Fibroblast of skin of right quadriceps (primary cell): ENCODE measurements around the gene FZR1.
"Not testable (repeated sequence)": the region's sequence is repeated elsewhere in the genome, so short reads cannot be mapped to it uniquely, and the experiment has no call there.

Experiments used
- DNase-seq: peaks from one replicate; pipeline ENCODE4 v3.0.0-alpha.2; 2013

The FZR1 gene

DNA sequence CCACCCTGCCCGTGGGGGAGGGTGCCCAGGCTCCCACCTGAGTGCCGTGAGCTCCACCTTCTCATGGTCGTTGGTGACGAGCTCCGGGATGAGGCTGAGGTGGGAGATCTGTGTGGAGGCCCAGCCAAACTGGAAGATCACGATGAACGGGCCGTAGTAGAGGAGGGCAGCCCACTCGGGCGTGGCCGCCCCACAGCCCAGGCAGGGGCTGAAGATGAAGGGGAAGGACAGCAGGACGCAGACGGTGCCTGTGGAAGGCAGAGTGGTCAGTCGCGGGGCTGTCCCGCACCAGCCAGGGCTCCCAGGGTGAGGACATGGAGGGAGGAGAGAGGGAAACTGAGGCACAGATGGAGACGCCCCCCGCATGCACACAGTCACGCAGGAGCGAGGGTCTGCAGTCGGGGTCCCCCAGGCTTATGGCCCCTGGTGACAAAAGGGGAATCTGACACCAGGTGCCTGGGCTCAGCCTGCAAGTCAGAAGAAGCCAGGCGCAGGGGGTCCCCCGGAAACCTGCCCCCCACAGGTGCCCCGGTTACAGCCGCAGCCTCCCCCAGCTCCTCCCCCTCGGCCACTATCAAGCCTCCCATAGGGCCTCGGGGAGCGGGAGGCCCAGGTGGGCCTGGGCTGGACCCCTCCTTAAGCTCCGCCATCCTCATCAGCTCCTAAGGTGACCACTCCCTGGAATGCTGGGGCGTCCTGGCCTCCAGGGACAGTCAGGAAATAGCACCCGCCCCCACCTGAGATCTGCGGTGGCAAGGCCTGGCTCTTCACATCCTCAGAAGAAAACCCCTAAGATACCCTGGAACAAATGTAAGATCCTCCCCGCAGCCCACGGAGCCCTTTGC is 45.1 kb downstream of the FZR1 start:
- DNase-seq, result no peak

DNA sequence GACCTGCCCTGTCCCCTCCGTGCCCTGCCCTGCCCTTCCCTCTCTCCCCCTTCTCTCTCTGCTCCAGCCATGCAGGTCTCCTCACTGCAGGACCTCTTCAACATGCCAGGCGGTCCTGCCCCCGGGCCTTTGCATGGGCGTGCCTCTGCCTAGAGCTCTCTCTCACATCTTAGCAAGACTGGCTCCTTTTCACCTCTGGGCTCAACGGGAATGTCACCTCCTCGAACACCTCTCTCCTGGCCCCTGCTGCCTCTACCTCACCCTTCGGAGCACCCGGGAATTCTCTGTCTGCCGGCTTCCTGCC is 45.6 kb downstream of the FZR1 start:
- DNase-seq, result no peak

GRCh38 chr19:3554254-3555083 is 48.4 kb downstream of the FZR1 start:
- DNase-seq, result no peak

DNA sequence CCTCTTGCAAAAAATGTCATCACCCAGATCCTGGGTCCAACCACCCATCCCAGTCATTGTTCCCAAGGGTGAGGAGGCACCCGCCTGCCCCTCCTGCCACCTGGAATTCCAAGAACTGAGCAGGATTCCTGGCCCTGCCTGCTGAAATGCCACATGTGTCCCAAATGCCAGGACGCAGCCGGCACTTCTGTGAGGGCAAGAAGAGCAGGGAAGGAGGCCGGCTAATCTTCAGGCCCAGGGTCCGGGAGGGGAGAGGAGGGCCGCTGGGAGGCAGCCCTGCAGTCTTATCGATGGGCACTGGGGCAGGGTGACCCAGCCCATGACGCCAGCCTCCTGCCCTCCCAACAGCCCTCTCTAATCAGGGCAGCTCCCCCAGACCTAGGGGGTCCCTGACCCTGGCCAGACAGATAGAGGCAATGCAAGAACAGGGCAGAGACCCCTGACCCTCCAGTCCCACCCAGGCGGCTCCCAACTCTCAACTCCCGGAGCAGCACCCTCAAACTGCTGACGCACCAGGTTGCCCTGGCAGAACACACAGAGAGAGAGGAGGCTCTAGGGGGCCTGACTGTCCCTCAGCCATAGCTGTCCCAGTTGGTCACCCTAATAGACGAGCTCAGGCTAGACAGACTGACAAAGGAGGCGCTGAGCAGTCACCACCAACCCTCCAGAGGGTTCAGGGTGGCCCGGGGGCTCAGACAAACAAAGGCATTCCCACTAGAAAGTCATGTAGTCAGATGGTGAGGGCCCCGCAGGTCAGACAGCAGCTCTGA is 49.7 kb downstream of the FZR1 start:
- DNase-seq, result no peak

DNA sequence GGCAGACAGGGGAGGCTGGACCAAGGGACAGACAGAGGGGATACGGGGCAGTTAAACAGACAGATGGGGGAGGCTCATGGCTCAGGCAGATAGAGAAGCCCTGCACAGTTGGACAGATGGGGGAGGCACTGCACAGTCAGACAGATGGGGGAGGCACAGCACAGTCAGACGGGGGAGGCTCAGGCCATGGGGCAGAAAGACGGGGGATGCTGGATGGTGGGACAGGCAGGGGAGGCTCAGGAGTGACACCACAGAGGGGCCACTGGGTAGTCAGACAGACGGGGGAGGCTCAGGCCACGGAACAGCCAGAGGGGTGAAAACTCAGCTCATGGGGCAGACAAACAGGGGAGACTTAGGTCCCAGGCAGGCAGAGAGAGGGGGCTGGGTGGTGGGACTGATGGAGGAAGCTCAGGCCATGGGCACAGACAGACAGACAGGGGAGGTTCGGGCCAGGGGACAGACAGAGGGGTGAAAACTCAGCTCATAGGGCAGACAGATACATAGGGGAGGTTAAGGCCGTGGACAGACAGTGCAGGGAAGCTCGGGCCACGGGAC is 50.4 kb downstream of the FZR1 start:
- no peak for DNase-seq

DNA sequence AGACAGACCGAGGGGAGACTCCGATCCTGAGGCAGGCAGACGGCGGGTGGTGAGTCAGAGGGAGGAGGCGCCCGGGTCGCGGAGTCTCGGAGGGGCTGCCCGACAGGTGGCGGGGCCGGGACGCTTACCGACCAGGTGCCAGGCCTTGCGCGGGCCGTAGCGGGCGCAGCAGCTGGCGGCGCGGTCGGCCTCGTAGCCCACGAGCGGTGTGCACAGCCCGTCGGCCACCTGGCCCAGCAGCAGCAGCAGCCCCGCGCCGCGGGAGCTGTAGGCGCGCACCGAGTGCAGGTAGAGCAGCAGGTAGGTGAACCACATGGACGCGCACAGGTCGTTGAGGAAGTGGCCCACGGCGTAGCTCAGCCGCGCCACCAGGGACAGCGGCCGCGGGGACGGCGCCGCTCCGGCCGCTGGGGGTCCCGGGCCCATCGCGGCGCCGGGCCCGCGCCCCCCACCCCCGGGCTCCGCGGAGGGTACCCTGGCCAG is 50.9 kb downstream of the FZR1 start:
- no peak for DNase-seq

DNA sequence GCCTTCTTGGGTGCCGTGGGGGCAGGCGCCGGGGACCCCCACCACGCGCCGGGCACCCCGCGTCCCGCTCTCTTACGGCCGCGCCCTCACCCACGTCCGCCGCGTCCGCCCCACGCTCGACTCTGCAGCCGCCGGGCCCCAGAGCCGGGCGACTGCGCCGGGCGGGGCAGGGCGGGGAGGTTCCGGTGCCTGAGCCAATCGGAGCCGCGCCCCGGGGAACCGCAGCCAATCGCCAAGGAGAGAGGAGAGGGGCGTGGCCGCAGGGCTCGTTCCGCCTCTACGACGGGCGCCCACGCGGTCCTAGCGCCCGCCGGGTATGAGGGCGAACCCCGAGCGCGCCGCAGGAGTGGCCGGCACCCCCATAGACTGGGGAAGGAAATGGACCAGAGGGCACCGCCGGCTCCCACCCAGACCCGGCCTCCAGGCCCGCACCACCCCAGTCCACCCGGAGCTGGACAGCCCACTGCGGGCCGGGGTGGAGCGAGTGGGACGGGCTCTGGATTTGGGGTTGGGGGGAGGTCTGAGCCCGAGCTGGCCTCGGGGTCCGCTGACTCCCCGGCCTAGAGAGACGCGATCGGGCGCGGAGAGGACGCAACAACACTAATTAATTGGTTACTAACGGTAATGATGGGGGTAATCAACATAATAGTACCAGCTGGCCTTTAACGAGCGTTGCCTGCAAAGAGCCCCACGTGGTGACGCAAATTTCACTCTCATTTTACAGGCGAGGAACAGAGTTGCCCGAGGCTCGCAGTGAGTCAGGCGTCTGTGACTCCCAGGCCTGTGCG is 51.5 kb downstream of the FZR1 start, which contains the start of gene MFSD12:
Gene MFSD12 (minus strand): TSS at position 126 of the 788 bp plus-strand sequence. CDS start 183 bp downstream, outside the sequence.
- peak; percentile 91 for DNase-seq

- DNase-seq, result no peak
Observed at GRCh38 chr19:3563709-3564524, 57.8 kb downstream of the FZR1 start.

GRCh38 chr19:3565139-3565538 is 59.0 kb downstream of the FZR1 start:
- no peak for DNase-seq

DNA sequence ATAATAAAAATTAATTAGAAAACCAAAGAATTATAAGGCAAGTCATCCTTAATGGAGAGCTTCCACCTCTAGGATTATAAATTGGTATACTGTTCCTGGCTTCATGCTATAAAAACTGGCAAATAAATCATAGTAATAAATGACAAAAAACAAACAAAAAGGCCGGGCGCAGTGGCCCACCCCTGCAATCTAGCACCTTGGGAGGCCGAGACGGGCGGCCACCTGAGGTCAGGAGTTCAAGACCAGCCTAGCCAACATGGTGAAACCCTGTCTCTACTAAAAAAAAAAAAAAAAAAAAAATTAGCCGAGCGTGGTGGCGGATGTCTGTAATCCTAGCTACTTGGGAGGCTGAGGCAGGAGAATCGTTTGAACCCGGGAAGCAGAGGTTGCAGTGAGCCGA is 63.9 kb downstream of the FZR1 start:
- not testable (repeated sequence) for DNase-seq

DNA sequence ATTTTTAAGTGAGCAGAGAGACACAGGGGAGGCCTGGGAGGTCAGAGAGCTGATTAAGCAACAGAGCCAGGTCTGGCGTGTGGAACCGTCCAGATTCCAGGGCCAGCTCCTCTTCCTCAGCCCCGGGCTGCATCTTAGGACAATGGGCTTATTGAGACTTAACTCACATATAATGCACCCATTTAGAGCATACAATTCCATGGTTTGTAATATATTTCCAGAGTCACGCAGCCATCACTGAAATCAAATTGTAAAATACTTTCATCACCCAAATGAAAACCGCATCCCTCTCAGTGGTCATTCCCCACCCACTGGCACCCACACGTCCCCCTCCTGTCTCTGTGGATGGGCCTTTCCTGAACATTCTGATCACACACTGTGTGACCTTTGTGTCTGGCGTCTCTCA is 64.5 kb downstream of the FZR1 start:
- DNase-seq, result no peak

DNA sequence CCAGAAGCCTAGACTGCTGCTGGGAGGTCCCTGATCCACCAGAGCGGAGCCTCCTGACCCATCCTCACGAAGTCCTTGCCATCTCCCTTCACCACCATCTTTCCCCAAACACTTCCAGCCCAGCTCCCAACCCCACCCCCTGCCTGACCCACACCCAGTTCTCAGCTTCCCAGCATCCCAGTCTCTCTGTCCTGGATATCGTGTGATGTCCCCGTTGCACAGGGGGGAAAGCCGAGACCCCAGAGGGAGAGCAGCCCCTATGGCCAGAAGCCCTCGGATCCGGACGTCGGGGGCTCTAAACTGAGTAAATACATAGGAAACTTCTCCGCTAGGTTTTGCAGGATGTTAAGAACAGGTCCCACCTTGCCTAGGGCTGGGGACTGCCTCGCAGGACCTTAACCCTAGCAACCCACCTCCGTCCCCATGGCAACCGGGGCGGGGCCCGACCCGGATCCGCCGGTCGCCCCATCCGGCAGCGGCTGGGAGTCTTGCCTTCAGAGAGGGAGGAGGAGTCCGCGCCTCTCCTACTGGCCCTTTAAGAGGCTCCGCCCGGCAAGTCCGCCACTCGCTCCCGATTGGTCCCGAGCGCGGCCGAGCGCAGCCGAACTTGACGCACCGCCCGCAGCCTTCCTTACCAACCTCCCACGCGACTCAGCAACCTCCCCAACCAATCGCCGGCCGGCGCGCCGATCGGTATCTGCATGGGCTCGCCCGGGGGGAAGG is 66.2 kb downstream of the FZR1 start:
- peak; percentile 100 for DNase-seq

- no peak for DNase-seq
Observed at GRCh38 chr19:3572855-3573161, 66.7 kb downstream of the FZR1 start, which contains the start of gene HMG20B. HMG20B (plus strand) TSS chr19:3572944; CDS start chr19:3573310, 366 bp downstream.

DNA sequence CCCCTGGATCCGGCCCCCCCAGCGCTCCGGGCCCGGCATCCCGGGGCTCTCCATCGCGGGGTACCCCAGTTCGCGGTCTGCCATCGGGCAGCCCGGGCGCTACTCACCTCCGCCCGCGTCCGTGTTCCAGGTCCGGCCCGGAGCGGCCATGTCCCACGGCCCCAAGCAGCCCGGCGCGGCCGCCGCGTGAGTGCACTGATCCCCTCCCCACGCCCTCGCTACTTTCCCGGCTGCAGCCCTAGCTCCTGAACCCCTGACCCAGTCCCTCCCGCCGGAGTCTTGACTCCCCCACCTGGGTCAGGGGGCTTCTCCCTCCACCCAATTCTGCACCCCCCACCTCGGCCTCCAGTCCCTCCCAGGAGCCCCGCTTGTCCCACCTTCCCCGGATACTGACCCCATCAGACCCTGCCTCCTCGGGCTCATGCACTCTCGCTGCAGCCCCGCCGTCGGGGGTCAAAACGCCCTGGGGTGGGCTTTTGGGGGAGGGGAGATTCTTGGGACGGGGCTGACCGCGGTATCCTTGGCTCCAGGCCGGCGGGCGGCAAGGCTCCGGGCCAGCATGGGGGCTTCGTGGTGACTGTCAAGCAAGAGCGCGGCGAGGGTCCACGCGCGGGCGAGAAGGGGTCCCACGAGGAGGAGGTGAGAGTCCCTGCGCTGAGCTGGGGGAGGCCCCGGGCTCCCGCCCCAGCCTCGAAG is 67.2 kb downstream of the FZR1 start:
- no peak for DNase-seq

DNA sequence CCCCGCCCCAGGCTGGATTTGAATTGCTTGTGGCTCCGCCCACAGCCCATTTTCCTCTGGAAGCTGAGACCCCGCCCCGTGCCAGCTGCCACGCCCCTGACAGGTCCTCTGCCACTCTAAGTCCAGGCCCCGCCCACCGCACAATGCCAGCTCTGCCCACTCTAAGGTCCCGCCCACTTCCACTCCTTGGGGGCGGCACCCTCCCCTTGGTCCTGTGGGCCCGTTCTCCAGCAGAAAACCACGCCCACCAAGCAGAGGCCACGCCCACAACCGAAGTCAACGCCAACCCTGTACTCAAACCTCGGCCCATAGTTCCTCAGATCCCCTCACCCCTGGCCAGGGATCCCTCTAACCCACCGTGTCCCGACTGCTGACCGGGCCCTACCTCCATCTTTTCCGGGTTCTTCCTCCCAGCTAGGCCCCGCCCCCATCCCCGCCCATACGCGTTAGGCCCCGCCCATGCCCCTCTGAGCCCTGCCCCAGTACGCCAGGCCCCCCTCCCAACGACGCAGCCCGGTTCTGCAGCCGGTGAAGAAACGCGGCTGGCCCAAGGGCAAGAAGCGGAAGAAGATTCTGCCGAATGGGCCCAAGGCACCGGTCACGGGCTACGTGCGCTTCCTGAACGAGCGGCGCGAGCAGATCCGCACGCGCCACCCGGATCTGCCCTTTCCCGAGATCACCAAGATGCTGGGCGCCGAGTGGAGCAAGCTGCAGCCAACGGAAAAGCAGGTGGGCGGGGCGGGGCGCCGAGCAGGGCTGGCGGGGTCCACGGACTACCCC is 67.9 kb downstream of the FZR1 start:
- peak; percentile 92 for DNase-seq

GRCh38 chr19:3575260-3575741 is 69.2 kb downstream of the FZR1 start:
- no peak for DNase-seq

GRCh38 chr19:3575949-3576673 is 70.0 kb downstream of the FZR1 start:
- DNase-seq, result no peak
